GM12873 (cell line): ENCODE data around the gene TP73.
A peak's percentile ranks its signal among the peaks of the same experiment; 100 is the strongest.

Experiments
- CTCF ChIP-seq: IDR thresholded peaks from 2 replicates; pipeline ENCODE4 v1.5.1; 2012; ENCODE audit warnings: low read depth, mild to moderate bottlenecking, moderate library complexity, low read length, control low read depth; ENCODE audit not compliant: insufficient read depth; ENCODE audit errors: missing control alignments

Gene TP73

GRCh38 chr1:3645666-3646355 lies 6.5 kb upstream of the TP73 start:
- no peak for TF ChIP-seq CTCF

DNA sequence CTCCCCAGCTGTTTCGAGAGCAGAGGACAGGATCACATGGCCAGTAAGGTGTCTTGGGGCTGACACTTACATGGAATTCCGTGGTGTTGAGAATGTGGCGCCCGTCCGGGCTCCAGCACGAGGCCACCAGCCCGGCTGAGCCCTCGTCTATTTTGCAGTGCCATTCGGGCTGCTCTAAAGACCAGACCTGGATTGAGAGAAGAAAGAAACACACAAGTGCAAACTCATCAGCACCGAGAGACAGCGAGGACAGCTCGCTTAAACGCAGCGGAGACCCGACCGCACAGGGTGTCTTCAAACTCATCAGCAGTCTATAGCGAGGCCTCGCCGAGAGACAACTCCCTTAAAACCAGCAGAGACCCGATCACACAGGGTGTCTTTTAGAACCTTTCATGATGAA lies 5.7 kb upstream of the TP73 start:
- no peak for TF ChIP-seq CTCF

GRCh38 chr1:3649342-3650247 lies 2.7 kb upstream of the TP73 start, which contains the start of gene WRAP73:
TSS of gene WRAP73 (minus strand) at chr1:3650103. CDS start at chr1:3649999, 104 bp downstream.
- TF ChIP-seq CTCF, result peak; percentile 41

GRCh38 chr1:3650248-3651025 lies 1.9 kb upstream of the TP73 start:
- TF ChIP-seq CTCF, result no peak

GRCh38 chr1:3651026-3651929 lies 1.0 kb upstream of the TP73 start:
- TF ChIP-seq CTCF, result no peak

- no peak for TF ChIP-seq CTCF
Observed at GRCh38 chr1:3652548-3653285, 401 bp downstream of the TP73 start.
